Measurements from ENCODE around the gene SUGP1. TPM values are rescaled to one million over a fixed set of nuclear protein-coding genes. Genes with fewer than 3 reads are reported as not detected.
A peak's percentile ranks its signal among the peaks of the same experiment; 100 is the strongest.

SUGP1 gene
- polyA plus RNA-seq, 1 of the 3 experiments (the other 2 are of a cell fraction): 43.2 TPM

DNA sequence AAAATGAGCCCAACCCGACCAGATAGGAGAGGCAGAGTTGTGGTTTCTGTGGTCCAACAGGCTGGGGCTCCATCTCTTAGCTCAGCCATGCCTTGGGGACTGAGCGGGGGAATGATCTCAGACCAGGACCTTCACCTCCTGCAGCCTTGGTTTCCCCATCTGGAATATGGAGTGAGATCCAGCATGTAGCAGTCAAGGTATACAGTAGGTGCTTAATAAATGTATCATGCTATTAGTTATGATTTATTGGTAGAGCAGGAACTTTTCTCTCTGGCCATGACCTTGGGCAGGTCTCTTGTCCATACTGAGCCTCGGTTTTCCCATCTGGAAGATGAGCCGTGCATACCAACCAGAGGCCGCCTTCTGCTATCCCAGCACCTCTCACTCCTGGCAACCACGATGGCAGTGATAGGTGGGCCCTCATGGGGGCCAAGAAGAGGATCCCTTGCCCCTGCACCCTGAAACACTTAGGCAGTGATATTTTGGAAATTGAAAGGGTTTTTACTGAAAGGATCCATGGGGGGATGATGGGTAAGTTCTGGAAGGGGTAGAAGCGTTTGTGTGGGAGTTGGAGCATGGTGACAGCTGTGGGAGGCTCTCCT lies 56.3 kb downstream of the SUGP1 start:
- no peaks in the 10 kb centered on the region for H3K36me3 ChIP-seq (replicated peaks in 1 of 2; ENCODE audit: control insufficient read depth in 1 of 2, insufficient read depth in 2 of 2, low read length in 1 of 2)
- no peak overlapping the region for H3K27ac ChIP-seq (ENCODE audit: low read depth in 2 of 2, low read length in 1 of 2)
- ChIA-PET POLR2A (interaction anchor here (1.4 kb wide), 1 partner anchor 12 kb away, joined by 3 read pairs; no protein-coding TSS in a partner anchor), CTCF (interaction anchor here (1.3 to 1.6 kb wide), 2 partner anchors 9 to 10 kb away, joined by 3 to 4 read pairs; partner anchors contain the start of gene TM6SF2)
- no peak overlapping the region for H3K4me2 ChIP-seq
- H3K9ac ChIP-seq: no peak overlapping the region
- H4K20me1 ChIP-seq (ENCODE audit: insufficient read depth): no peaks in the 10 kb centered on the region
- no peak overlapping the region for H3K4me3 ChIP-seq (ENCODE audit: low read depth in 2 of 2, low read length in 1 of 2)
- no peak for TF ChIP-seq RXRA (IDR thresholded peaks at IDR 0.05; ENCODE audit: borderline replicate concordance, low read depth)
- no peak for TF ChIP-seq GABPA (IDR thresholded peaks at IDR 0.05; ENCODE audit: low read depth)
- no peak for TF ChIP-seq REST (IDR thresholded peaks at IDR 0.05; ENCODE audit: low read depth, low read length)
- no peak for TF ChIP-seq TAF1 (IDR thresholded peaks at IDR 0.05; ENCODE audit: borderline replicate concordance, low read depth, low read length)
- no peak for TF ChIP-seq TCF12 (IDR thresholded peaks at IDR 0.05)
- TF ChIP-seq USF2 (IDR thresholded peaks at IDR 0.05; ENCODE audit: borderline replicate concordance, low read depth, low read length): no peak
- TF ChIP-seq JUND (IDR thresholded peaks at IDR 0.05): no peak
- TF ChIP-seq YY1 (IDR thresholded peaks at IDR 0.05; ENCODE audit: low read depth): no peak
- peaks cover 5% of the 10 kb centered on the region; the same call in 1 of the 2 replicates for H3K27me3 ChIP-seq (ENCODE audit: insufficient read depth)
- H3K79me2 ChIP-seq (ENCODE audit: insufficient read depth): no peaks in the 10 kb centered on the region
- no peaks in the 10 kb centered on the region for H3K9me3 ChIP-seq
- no peaks in the 10 kb centered on the region for H3F3A ChIP-seq (replicated peaks; ENCODE audit: insufficient read depth)
- WGBS (ENCODE audit: low lambda C conversion rate): 83% methylated on average over 6 of the region's 7 CpGs
- H3K9me2 ChIP-seq: no peaks in the 10 kb centered on the region
- H3K4me1 ChIP-seq (ENCODE audit: control insufficient read depth in 1 of 2, insufficient read depth in 2 of 2, low read depth in 1 of 2, low read length in 1 of 2): no peaks in the 10 kb centered on the region; a peak in 1 of 4 replicates
- no peak overlapping the region for H2AFZ ChIP-seq (ENCODE audit: low read depth)
- no peak for DNase-seq

DNA sequence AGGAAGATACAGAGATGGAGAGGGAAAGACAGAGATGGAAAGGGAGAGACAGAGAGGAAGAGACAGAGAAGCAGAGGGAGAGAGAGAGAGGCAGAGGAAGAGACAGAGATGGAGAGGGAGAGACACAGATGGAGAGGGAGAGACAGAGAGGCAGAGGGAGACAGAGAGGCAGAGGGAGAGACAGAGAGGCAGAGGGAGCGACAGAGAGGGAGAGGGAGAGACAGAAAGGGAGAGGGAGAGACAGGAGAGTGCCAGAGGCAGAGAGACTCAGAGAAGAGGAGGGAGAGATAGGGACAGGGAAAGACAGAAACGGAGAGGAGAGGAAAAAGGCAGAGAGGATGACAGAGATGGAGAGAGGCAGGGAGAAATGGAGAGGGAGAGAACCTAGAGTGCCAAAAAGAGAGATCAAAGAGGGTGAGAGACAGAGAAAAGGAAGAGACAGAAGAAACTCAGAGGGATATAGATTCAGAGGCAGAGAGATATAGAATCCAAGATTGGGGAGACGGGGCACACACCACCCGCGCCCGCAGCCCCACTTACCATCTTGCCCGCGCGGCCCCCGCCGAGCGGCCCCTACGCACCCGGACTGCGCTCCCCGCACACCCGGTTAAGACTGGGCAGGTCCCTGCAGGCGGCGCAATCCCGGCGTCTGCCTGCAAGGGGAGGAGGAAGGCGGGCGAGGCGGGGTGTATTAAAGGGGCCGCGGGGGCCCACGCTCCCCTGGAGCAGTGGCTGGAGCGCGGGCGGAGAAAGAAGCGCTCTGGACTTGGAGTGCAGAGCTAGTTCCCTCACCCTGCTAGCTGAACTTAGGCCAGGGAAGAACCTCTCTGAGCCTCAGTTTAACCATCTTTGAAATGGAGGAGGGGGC lies 57.9 kb downstream of the SUGP1 start:
- Histone ChIP-seq H3F3A (replicated peaks; ENCODE audit: insufficient read depth) (no peaks in the 10 kb centered on the region), H3K36me3 (replicated peaks in 1 of 2; ENCODE audit: control insufficient read depth in 1 of 2, insufficient read depth in 2 of 2, low read length in 1 of 2) (no peaks in the 10 kb centered on the region), H3K4me3 (ENCODE audit: low read depth in 2 of 2, low read length in 1 of 2) (no peak overlapping the region; a peak in 1 of 4 replicates), H3K27ac (ENCODE audit: low read depth in 2 of 2, low read length in 1 of 2) (no peak overlapping the region), H4K20me1 (ENCODE audit: insufficient read depth) (no peaks in the 10 kb centered on the region), H3K27me3 (ENCODE audit: insufficient read depth) (peaks cover 5% of the 10 kb centered on the region; the same call in 1 of the 2 replicates), H3K9me2 (no peaks in the 10 kb centered on the region), H3K9me3 (no peaks in the 10 kb centered on the region), H2AFZ (ENCODE audit: low read depth) (no peak overlapping the region), H3K4me2 (peak overlapping the region; percentile 55), H3K4me1 (ENCODE audit: control insufficient read depth in 1 of 2, insufficient read depth in 2 of 2, low read depth in 1 of 2, low read length in 1 of 2) (no peaks in the 10 kb centered on the region; a peak in 1 of 4 replicates), H3K79me2 (ENCODE audit: insufficient read depth) (no peaks in the 10 kb centered on the region), H3K9ac (no peak overlapping the region)
- WGBS (ENCODE audit: low lambda C conversion rate): 25% methylated on average over 18 of the region's 31 CpGs
- ChIA-PET POLR2A (interaction anchor here (0.8 to 0.9 kb wide), 2 partner anchors 10 to 44 kb away, joined by 3 to 4 read pairs; partner anchors contain the start of gene TM6SF2), CTCF (interaction anchor here (0.9 to 1.6 kb wide), 2 partner anchors 10 kb away, joined by 3 to 4 read pairs; partner anchors contain the start of gene TM6SF2)
- peak; percentile 61 for DNase-seq
- TF ChIP-seq, protein P1, sequence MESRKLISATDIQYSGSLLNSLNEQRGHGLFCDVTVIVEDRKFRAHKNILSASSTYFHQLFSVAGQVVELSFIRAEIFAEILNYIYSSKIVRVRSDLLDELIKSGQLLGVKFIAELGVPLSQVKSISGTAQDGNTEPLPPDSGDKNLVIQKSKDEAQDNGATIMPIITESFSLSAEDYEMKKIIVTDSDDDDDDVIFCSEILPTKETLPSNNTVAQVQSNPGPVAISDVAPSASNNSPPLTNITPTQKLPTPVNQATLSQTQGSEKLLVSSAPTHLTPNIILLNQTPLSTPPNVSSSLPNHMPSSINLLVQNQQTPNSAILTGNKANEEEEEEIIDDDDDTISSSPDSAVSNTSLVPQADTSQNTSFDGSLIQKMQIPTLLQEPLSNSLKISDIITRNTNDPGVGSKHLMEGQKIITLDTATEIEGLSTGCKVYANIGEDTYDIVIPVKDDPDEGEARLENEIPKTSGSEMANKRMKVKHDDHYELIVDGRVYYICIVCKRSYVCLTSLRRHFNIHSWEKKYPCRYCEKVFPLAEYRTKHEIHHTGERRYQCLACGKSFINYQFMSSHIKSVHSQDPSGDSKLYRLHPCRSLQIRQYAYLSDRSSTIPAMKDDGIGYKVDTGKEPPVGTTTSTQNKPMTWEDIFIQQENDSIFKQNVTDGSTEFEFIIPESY (IDR thresholded peaks at IDR 0.05; ENCODE audit: borderline replicate concordance, low read depth): no peak
- TF ChIP-seq GABPA (IDR thresholded peaks at IDR 0.05; ENCODE audit: low read depth): no peak
- no peak for TF ChIP-seq YY1 (IDR thresholded peaks at IDR 0.05; ENCODE audit: low read depth)
- no peak for TF ChIP-seq JUND (IDR thresholded peaks at IDR 0.05)
- TF ChIP-seq MXI1 (IDR thresholded peaks at IDR 0.05; ENCODE audit: low read depth, low read length): no peak
- TF ChIP-seq REST (IDR thresholded peaks at IDR 0.05; ENCODE audit: low read depth, low read length): no peak
- no peak for TF ChIP-seq CHD2 (IDR thresholded peaks at IDR 0.05; ENCODE audit: low read length, partially characterized antibody)
- TF ChIP-seq SMC3 (IDR thresholded peaks at IDR 0.05; ENCODE audit: low read depth, low read length): no peak
